ENCODE measurements around the gene NRXN3. TPM values are rescaled to one million over a fixed set of nuclear protein-coding genes. Genes with fewer than 3 reads are reported as not detected.

The NRXN3 gene
- polyA plus RNA-seq, 1 donor from 2014 or later: 110 TPM

- TF ChIP-seq RAD21 (conservative IDR thresholded peaks at IDR 0.05) (no peak), CTCF (IDR thresholded peaks at IDR 0.05; ENCODE audit: poor library complexity, severe bottlenecking) (no peak), SMC3 (conservative IDR thresholded peaks at IDR 0.05; ENCODE audit: poor library complexity) (no peak), REST (IDR thresholded peaks at IDR 0.05; ENCODE audit: borderline replicate concordance) (no peak), TAF1 (IDR thresholded peaks at IDR 0.05; ENCODE audit: low read depth) (no peak), POLR2AphosphoS5 (IDR thresholded peaks at IDR 0.05) (no peak), EZH2 (IDR thresholded peaks at IDR 0.05; ENCODE audit: borderline replicate concordance, insufficient read depth, low read length, poor library complexity, severe bottlenecking) (no peak), MXI1 (conservative IDR thresholded peaks at IDR 0.05; ENCODE audit: poor library complexity, severe bottlenecking) (no peak), EP300 (conservative IDR thresholded peaks at IDR 0.05; ENCODE audit: poor library complexity, severe bottlenecking) (no peak)
- Histone ChIP-seq H3K27me3 (ENCODE audit: insufficient read depth, low read depth, low read length) (no peaks in the 10 kb centered on the region), H3K9ac (ENCODE audit: low read length) (no peak overlapping the region), H3K9me2 (ENCODE audit: insufficient read depth, low read length) (no peaks in the 10 kb centered on the region), H3K27ac (ENCODE audit: low read length) (no peak overlapping the region), H3K4me3 (ENCODE audit: low read length) (no peak overlapping the region), H3K36me3 (ENCODE audit: insufficient read depth, low read length) (no peaks in the 10 kb centered on the region), H4K20me1 (ENCODE audit: insufficient read depth) (no peaks in the 10 kb centered on the region), H3F3A (ENCODE audit: insufficient read depth, low read length, poor library complexity, severe bottlenecking) (no peaks in the 10 kb centered on the region), H2AFZ (ENCODE audit: low read depth, low read length) (no peak overlapping the region), H3K9me3 (ENCODE audit: low read length) (no peaks in the 10 kb centered on the region), H3K4me2 (ENCODE audit: low read length) (no peak overlapping the region), H3K79me2 (replicated peaks; ENCODE audit: insufficient read depth, low read length) (no peaks in the 10 kb centered on the region)
Measured at GRCh38 chr14:79627058-79627457, 1456.9 kb downstream of the NRXN3 start.

- TF ChIP-seq EP300 (conservative IDR thresholded peaks at IDR 0.05; ENCODE audit: poor library complexity, severe bottlenecking): no peak
- TF ChIP-seq SMC3 (conservative IDR thresholded peaks at IDR 0.05; ENCODE audit: poor library complexity): no peak
- TF ChIP-seq POLR2AphosphoS5 (IDR thresholded peaks at IDR 0.05): peak; percentile 25
- Histone ChIP-seq H3K9me3 (ENCODE audit: low read length) (no peaks in the 10 kb centered on the region), H3K27ac (ENCODE audit: low read length) (peak overlapping the region; percentile 27), H3K4me2 (ENCODE audit: low read length) (no peak overlapping the region), H4K20me1 (ENCODE audit: insufficient read depth) (no peaks in the 10 kb centered on the region), H2AFZ (ENCODE audit: low read depth, low read length) (no peak overlapping the region), H3K27me3 (ENCODE audit: insufficient read depth, low read depth, low read length) (no peaks in the 10 kb centered on the region), H3K9me2 (ENCODE audit: insufficient read depth, low read length) (no peaks in the 10 kb centered on the region), H3K79me2 (replicated peaks; ENCODE audit: insufficient read depth, low read length) (no peaks in the 10 kb centered on the region), H3K4me3 (ENCODE audit: low read length) (no peak overlapping the region), H3K36me3 (ENCODE audit: insufficient read depth, low read length) (no peaks in the 10 kb centered on the region), H3F3A (ENCODE audit: insufficient read depth, low read length, poor library complexity, severe bottlenecking) (no peaks in the 10 kb centered on the region), H3K9ac (ENCODE audit: low read length) (no peak overlapping the region)
Measured at GRCh38 chr14:79629411-79630287, 1459.5 kb downstream of the NRXN3 start.
